SHP77 (cell line): ENCODE data around the gene MEF2D.

Experiments used
- DNase-seq, 2 experiments: peaks; one replicate each; lab custom pipeline; 2025; lab: John Stamatoyannopoulos, UW

The MEF2D gene

DNA sequence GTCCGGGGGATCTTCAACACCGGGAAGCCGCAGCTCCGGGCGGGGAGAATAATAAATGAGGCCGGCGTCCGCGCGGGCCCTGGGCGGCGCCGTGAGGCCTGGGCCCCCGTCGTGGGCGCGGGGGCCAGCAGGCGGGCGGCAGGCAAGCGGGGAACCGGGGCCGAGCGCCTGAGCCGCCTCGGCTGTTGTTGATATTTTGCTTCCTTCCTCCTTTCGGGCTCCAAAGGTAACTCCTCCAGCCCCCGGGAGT, at the start of gene MEF2D:
TSS of gene MEF2D (minus strand) at position 233 of the 250 bp plus-strand sequence. CDS start 17,483 bp downstream, outside the sequence.
- DNase-seq: no peak

GRCh38 chr1:156550346-156550745, 49.8 kb upstream of the MEF2D start:
- no peak for DNase-seq

DNA sequence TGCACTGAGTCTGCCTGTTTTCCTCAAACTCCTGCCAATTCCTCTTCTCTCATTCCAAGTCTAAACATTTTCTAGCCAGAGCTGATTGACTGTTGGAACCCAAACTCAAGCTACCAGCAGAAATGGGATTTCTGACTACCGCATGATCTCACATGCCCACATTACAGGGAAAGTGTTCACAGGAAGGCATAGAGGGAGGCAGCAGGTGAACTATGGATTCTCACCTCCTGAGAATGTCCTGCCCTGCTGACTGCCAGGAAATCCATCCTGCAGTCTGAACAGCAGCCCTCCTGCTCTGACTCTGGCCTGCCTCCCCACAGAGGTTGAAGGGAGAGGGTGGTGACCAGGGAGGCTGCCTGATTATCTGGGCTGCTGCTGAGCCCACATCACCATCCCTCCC, 49.3 kb upstream of the MEF2D start:
- no peak for DNase-seq

GRCh38 chr1:156549390-156549789, 48.8 kb upstream of the MEF2D start:
- no peak for DNase-seq

GRCh38 chr1:156547982-156548381, 47.4 kb upstream of the MEF2D start:
- DNase-seq: no peak

- DNase-seq: no peak
Observed at GRCh38 chr1:156547434-156547833, 46.9 kb upstream of the MEF2D start.

GRCh38 chr1:156546267-156546666, 45.7 kb upstream of the MEF2D start:
- no peak for DNase-seq

GRCh38 chr1:156544592-156545102, 44.1 kb upstream of the MEF2D start:
- no peak for DNase-seq

DNA sequence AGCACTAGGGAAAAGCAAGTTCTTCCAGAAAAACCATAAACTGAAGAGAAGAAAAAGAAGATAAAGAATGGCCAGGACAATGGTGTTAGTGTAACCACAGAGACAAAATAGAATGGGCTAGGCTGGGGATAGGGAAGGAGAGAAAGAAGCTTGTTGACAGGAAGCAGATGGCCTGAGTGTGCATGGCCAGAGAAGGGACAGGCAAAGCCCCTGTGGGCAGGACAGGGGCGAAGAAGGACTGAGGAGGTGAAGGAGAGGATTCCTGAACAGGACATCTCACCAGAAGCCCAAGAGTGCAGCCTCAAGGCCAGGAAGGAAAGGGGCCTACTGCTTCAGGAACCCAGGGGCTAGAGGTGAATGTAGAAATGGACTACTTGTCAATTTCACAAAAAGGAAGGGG, 42.5 kb upstream of the MEF2D start:
- DNase-seq: no peak

- no peak for DNase-seq
Observed at GRCh38 chr1:156540955-156541354, 40.4 kb upstream of the MEF2D start.

DNA sequence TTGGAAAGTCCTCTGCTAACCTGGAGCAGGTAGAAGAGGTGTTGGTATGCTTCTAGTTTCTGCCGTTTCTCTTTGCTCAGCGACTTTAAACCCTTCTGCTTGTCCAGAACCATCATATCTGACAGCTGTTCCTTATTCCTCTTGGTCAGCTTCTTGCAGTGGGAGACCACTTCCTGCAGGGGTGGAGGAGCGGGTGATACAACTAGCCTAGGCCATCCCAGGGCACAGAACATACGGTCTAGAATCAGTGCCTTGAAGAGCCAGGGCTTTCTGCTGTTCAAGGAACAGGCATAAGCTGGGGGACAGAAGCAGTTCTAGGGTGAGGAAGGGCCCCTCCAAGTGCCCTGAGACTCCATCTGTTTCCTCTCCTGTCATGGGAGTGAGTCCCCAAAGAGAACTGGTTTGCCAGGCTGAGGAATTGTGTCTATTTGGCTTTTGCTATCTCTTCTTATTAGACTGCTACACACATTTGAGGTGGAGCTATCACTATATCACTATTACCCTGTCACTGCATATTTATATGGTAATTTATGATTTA, 39.3 kb upstream of the MEF2D start:
- DNase-seq: no peak

- no peak for DNase-seq
Observed at GRCh38 chr1:156538711-156539440, 38.3 kb upstream of the MEF2D start.

DNA sequence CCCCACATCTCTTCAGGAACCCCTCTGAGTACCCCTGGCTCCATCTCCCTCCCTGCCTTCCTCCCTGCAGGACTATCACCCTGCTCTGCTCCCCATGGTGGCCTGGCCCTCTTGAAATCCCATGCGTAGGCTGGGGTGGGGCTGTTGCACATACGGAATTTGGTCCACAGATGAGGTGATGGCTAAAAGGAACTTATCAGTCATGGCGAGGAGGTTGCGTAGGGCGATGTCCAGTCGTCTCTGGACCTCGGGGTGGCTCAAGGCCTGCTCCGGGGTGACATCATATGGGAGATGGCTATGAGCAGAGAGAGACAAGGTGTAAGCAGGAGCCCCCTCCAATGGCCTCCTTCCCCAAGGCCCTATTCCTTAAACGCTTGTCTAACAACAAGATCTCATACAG, 36.5 kb upstream of the MEF2D start:
- no peak for DNase-seq

DNA sequence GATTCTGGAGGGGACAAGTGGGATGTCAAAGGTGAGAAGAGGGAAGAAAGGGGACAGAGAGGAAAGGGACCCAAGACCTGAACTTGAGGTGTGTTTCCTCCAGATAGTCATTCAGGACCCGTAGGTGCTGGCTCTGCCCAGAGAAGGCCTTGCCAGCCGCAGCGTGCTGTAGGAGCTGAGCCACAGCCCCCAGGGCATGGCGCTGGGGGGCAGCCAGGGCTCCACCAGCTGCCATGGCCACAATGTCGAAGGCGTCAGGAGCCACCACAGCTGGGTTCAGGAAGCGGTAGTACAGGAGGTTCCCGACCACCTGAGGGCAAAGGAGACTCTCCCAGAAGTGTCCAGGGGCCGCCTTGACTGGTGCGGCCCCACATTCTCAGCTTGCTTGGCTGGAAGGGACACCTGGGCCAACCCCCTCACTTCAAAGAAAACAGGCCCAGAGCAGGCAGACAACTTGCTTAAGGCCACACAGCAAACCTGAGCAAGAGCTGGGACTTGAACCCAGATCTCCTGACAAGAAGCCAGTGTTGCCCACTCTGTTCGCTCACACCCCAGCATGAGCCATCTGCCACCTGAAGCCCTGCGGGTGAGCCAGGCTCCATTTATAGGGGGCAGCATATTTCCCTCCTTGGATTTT, 34.0 kb upstream of the MEF2D start:
- DNase-seq: no peak

GRCh38 chr1:156533568-156534220, 33.1 kb upstream of the MEF2D start:
- DNase-seq: no peak

DNA sequence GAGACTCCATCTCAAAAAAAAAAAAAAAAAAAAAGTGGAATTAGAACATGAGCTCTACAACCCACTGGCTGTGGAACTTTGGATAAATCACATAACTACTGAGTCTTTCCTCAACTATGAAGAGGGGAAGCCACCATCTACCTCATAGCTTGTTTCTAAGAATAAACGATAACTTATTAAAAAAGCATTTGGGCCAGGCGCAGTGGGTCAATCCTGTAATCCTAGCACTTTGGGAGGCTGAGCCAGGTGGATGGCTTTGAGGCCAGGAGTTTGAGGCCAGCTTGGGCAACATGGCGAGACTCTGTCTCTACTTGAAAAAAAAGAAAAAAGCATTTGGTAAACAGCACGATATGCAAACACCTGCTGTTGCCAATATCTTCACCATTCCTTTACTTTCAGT, 31.8 kb upstream of the MEF2D start:
- DNase-seq: no peak

DNA sequence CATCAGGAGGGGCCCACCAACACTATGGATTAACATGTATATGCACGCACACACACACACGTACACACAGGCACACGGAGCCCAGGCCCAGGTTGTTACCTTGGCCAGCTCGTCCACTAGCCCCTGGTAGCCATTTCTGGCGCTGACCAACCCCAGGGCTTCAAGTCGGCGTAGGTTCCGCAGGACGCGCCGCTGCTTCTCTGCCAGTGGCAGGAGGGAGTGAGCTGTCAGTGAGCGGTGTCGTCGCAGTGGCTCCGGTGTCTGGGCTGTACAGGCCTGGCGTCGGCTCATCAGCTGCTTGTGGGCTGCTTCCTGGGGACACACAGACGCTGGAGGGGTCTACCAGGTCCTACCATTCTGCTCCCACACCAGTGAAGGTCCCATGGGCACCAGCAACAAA, 29.4 kb upstream of the MEF2D start:
- no peak for DNase-seq

DNA sequence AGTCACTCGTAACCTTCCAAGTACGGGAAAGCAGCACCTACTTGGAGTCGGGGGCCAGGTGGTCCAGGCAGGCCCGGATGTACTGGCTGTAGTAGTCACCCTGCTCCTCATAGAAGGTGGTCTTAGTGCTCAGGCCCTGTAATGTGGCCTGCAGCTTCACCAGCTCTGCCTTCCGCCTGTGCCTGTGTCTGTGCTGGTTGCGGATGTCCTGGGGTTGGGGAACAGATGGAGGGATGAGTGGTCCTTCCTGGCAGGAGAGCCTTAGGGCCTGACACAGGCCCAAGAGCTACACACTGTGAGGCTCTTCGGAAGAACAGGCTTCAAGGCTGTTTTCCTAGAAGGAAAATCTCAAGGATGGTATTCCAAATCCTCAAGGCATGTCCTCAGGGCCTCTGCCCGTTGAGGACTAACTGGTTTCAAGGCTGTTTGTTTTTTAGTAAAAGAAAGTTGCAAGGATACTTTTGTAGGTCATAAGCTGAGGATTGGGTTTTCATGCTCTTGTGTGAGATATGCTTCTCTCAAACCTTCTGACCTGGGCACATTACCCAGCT, 28.4 kb upstream of the MEF2D start:
- no peak for DNase-seq

- no peak for DNase-seq
Observed at GRCh38 chr1:156528231-156528630, 27.7 kb upstream of the MEF2D start.

- no peak for DNase-seq
Observed at GRCh38 chr1:156527584-156527983, 27.0 kb upstream of the MEF2D start.

GRCh38 chr1:156525856-156526489, 25.4 kb upstream of the MEF2D start:
- no peak for DNase-seq

DNA sequence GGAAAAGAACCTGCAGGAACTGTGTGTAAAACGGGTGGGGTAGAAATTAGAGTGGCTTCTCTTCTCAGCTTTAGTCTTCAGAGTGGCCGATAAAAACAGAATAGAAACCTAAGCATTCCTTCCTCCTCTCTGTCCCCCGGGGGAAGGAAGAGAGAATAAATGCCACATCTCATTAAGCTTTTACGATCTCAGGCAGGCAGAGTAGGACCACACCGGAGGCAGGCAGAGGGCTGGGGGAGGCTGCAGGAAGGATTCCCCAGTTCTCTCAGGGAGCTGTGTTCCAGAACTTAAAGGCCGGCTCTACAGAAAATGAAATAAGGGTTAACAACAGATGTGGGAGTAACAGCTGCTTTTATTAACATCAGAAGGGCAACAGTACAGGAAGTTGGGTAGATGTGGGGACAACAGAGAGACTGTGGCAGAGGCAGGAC, 24.5 kb upstream of the MEF2D start:
- DNase-seq: no peak
